GM08714 (cell line): Measurements from ENCODE around the gene STARD9.

Experiments
- H3K4me3 ChIP-seq: fragments of 200-500 bp; sonication (Bioruptor generic); 2 replicates; pipeline ENCODE4 v1.5.1; 2014; ENCODE audit warnings: mild to moderate bottlenecking, low read length, inconsistent platforms
- ZNF274 ChIP-seq: IDR thresholded peaks from 2 replicates; pipeline ENCODE4 v1.6.1; 2012; ENCODE audit warnings: mild to moderate bottlenecking, low read depth, low read length

Gene STARD9

DNA sequence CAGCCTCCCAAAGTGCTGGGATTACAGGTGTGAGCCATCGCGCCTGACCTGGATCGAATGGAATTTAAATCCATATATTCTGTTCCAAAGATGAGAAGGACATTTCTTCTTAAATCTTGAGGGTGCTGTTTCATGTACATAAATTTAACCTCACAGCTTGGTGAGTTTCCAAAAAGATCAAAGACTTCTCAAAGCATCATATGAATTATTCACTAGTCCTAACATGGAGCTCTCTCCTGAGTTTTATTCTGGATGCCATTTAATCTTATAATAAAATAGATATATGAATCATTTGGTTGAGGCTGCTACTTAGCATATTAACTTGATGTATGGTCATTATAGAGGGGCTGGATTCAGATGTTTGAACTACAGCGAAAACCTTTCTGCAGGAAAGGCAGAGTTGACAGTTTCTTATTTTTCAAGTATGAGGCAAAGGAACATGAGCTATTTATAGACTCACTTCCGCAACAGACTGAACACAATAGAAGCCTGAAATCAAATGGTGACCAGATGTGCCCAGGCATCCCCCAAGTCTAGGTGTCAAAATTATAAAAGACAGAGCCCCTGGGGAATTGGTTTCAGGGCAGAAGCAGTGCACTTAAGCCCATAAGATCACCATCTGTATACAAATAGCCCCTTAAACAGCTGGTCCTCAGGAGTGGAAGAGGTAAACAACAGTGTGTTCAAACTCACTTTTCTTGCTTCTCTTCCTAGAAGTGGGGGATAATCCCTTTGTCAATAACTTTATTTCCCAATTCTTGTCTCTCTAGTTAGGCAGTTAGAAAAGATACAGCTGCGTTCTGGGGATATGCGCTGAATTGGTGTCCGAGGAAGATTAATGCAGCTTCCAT lies 29.7 kb downstream of the STARD9 start:
- no peak for TF ChIP-seq ZNF274
- peak overlapping the region; percentile 57; the same call in 1 of the 2 replicates for H3K4me3 ChIP-seq

DNA sequence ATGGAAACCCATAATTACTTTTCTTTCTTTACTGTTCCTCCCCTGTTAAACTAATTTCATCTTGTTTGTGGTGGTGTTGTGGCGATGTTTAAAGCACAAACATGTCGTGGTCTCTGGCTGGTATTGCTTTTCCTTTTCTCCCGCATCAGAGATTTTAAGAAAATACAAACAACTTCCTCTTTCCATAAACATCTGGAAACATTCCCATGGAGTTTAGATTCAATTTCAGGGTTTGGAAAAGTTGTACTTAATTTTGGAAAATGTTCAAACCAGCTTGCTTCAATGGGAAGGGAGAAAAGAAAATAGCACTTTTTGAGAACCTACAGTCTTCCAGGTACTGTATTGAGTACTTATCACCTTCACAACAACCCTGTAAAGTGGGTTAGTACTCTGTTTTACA lies 30.4 kb downstream of the STARD9 start:
- TF ChIP-seq ZNF274: no peak
- peak overlapping the region; percentile 57; the same call in 1 of the 2 replicates for H3K4me3 ChIP-seq

DNA sequence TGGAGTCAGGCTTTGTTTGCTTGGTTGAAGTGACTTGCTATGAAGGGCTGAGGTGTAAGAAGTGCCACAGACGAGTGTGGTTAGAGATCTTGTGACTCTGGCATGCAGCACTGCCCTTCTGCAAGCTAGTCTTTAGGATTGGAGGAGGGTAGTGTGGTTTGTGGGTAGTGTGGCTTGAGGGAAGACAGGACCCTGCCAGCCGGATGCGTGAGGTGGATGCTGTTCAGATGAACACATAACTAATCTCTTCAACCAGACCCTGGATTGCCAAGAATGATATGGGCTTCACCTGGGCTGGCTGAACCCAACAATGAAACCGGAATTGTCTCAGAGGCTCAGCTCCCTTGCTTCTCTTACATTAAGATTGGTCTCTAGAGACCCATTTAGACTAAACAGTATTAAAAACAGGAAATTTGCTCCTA lies 32.7 kb downstream of the STARD9 start:
- no peak for TF ChIP-seq ZNF274
- no peak overlapping the region; the same call in 1 of the 2 replicates for H3K4me3 ChIP-seq

DNA sequence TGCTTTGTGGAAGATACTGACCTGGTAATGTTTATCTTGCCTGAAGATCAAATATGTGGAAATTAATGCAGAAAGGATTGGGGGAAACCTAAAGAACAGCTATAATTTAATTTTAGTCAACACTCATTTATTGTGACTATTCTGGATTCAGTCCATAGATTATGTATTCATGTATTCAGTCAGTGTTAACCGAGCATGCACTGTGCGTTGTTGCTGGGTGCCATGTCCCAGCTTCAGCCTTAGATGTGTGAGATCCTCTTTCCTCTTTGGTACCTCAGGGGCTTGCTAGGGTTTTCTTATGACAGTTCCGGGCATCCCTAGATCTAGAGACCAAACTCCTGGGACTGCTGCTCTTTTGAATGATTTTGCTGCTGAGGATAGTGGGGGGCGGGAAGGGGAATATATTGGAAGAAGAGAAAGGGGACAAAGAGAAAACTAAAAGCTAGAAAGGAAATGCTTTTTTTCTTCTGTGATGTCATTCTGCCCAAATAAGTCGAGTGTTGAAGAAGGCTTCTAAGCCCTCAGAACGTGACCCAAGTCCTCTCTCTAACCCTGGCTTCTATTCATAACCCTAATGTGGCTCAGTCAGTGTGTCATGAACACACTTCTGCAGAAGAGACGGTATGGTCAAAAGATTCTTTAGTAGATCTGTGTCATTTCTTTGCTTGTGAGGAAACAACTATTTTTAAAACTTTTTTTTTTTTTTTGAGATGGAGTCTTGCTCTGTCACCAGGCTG lies 33.5 kb downstream of the STARD9 start:
- no peak for TF ChIP-seq ZNF274
- H3K4me3 ChIP-seq: no peak overlapping the region; the same call in 1 of the 2 replicates

DNA sequence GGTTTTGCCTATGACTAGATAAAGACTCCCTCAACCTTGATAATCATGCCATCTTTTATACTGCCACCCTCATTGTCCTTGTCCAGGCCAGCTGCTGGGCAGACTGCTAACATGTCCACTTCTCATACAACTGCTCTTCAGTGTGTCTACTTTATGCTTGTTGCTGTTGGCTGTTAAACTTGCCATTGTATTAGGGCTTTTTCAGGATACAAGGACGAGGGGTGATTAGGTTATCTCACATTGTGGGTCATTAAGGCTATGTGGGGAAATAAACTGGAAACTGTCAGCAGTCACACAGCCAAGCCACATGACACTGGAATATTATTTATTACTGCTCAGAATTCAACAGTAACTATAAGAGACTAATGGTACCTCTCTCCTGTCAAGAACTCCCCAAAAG lies 36.1 kb downstream of the STARD9 start:
- TF ChIP-seq ZNF274: no peak
- no peak overlapping the region for H3K4me3 ChIP-seq

DNA sequence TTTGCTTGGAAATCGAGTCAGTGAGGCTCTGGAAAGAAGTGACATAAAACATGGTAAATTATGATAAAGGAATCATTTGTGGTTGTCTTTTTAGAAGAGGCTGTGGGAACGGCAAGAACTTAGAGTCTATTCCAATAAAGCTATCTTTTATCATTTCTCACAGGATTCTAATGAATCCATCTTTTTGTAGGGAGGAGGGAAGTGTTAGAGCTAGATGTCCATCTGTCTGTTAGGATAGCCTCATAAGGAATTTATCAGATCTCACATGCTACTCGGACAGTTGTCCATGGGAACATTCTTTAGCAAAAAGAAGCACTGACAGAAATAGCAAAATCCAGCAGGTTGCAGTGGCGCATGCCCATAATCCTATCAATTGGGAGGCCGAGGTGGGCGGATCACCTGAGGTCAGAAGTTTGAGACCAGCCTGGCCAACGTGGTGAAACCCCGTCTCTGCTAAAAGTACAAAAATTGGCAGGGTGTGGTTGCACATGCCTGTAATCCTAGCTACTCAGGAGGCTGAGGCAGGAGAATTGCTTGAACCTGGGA lies 37.0 kb downstream of the STARD9 start:
- H3K4me3 ChIP-seq: no peak overlapping the region
- no peak for TF ChIP-seq ZNF274

DNA sequence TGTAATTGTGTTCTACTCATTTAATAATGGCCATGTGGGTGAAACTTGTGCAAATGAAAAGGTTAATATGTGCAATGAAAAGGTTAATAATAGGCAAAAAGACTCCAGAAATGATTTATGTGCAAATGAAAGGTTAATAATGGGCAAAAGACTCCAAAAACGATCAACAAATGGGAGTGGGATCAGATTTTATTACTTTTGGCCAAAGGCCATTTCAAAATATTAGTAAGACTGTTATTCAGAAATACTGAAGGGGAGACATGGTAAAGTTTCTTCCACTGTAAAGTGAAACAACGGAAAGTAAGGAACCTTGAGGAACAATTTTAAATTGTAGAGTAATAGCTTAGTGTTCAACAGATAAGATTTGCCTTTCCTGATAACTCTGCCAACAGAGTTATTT lies 40.7 kb downstream of the STARD9 start:
- TF ChIP-seq ZNF274: no peak

DNA sequence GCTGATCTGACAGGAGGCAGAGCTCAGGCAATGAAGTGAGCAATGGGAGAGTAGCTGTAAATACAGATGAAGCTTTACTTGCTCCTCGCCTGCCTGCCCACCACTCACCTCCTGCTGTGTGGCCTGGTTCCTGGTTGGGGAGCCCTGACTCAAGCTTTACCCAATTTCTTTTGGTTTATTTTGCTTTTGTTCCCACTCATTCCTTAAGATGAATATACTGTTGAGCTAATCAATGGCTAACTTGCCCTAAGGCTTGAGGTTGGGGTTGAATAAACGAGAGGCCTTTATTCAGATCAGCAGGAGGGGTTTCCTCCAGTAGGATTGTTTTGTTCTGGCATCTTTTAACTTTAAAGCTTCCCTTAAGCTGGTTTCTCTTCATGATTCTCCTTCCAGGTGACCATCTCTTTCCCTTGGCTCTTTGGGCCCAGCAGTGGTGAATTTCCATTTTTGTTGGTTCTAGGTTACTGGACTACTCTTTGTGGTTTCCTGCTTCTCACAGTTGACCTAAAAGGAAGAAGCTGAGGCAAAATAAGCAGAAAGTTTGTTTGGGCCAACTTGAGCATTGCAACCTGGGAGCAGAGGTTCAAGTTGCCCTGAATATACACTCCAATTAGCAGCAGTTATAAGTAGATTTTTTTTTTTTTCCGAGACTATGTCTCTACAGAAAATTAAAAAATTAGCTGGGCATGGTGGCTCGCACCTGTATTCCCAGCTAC lies 44.4 kb downstream of the STARD9 start:
- TF ChIP-seq ZNF274: no peak

More for the DNA sequence above, 40.7 kb downstream of the STARD9 start:
- H3K4me3 ChIP-seq: no peak overlapping the region

DNA sequence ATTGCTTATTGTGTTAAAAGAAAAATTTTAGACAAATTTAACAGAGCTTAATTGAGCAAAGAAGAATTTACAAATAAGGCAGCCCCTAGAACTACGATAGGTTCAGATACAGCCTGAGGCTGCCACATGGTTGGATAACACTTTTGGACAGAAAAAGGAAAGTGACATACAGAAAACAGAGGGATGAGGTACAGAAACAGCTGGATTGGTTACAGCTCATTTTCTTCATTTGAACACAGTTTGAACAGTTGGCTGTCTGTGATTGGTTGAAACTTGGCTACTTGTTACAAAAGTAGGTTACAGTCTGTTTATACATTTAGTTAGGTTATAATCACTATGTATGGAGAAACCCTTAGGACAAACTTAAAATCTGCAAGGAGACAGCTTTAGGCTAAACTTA lies 46.0 kb downstream of the STARD9 start:
- H3K4me3 ChIP-seq: no peak overlapping the region
- TF ChIP-seq ZNF274: no peak

More for the DNA sequence above, 44.4 kb downstream of the STARD9 start:
- no peak overlapping the region for H3K4me3 ChIP-seq

DNA sequence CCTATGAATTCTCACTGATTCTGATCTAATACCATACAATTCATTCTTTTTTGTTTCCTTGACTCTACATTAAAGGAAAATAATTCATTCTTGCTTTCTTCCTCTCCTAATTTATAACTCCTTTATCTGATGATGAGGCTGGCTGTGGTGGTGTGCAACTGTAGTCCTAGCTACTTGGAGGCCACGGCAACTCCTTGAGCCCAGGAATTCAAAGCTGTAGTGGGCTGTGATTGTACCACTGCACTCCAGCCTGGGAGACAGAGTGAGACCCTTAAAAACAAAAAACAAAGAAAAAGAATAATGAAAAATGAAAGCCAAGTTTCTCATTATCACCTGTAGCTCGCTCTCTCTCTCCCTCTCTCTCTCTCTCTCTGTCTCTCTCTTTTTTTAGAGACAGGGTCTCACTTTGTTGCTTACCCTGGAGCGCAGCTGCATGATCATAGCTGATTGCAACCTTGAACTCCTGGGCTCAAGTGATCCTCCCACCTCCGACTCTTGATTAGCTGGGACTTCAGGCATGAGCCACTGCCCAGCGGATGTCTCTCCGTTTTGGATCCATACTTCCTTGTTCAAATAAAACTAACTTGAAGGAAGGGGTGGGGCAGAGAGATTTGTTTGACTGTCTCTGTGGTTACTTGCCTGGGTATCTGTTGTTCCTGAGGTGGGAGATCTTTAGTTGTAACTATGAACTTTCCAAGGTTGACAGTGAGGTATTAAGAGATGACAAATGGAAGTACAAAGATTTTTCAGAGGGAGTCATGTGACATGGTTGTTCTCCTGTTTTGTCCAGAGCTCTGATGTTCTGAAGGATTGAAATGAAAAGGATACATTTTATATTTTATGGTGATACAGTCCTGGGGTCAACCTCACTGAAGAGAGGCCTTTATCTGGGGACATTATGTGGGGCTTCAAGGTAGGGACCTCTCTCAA lies 46.9 kb downstream of the STARD9 start:
- TF ChIP-seq ZNF274: no peak
- no peak overlapping the region for H3K4me3 ChIP-seq

DNA sequence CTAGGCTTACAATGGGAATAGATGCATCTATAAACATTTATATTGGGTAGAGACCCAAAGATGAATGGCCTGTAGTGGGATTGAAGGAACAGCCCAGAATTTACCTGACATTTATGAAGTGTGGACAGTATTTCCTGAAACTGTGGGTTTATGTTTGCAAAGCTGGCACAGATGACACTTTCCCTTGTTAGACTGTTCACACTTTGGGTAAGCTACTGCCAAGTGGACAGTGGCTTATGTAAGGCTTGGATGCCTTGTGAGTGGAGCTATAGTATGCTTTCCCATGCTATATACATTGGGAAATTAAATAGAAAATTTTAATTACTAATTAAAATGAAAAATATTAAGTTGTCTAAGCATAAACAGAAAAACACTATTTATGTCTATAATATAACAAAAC lies 48.5 kb downstream of the STARD9 start:
- H3K4me3 ChIP-seq: no peak overlapping the region
- no peak for TF ChIP-seq ZNF274

DNA sequence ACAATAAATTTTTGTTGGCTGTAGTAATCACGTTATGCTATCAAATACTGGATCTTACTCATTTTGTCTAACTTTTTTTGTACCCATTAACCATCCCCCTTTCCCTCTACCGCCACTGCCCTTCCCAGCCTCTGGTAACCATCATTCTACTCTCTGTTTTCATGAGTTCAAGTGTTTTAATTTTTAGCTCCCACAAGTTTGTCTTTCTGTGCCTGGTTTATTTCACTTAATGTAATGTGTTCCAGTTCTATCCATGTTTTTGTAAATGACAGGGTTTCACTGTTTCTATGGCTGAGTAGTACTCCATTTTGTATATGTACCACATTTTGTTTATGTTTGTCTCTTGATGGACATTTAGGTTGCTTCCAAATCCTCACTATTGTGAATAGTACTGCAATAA lies 52.1 kb downstream of the STARD9 start:
- no peak for TF ChIP-seq ZNF274
- H3K4me3 ChIP-seq: no peak overlapping the region

DNA sequence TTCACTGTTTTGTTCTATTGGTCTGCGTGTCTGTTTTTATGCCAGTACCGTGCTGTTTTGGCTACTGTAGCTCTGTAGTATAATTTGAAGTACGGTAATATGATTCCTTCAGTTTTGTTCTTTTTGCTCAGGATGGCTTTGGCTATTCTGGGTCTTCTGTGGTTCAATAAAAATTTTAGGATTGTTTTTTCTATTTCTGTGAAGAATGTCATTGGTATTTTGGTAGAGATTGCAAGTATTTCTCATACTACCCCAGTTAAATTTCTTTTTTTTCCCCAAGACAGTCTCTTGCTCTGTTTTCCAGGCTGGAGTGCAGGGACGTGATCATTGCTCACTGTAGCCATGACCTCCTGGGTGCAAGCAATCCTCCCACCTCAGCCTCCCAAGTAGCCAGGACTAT lies 53.4 kb downstream of the STARD9 start:
- no peak for TF ChIP-seq ZNF274
- H3K4me3 ChIP-seq: no peak overlapping the region

DNA sequence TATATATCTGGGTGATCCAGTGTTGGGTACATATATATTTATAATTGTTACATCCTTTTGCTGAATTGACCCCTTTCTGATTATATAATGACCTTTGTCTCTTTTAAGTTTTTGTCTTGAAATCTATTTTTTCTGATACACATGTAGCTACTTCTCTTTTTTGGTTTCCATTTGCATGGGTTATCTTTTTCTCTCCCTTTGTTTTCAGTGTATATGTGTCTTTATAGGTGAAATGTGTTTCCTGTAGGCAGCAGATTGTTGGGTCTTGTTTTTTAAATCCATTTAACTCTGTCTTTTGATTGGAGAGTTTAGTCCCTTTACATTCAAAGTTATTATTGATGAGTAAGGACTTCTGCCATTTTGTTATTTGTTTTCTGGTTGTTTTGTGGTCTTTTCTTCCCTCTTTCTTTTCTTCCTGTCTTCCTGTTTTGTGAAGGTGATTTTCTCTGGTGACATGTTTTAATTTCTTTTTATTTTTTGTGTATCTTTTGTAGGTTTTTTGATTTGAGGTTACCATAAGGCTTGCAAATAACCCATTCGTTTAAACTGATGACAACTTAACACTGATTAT lies 56.8 kb downstream of the STARD9 start:
- H3K4me3 ChIP-seq: no peak overlapping the region
- no peak for TF ChIP-seq ZNF274
